Ecto neural progenitor cell (in vitro differentiated cells): Measurements from ENCODE around the gene GSC.
"Not testable (repeated sequence)": the region's sequence is repeated elsewhere in the genome, so short reads cannot be mapped to it uniquely, and the experiment has no call there.

Experiments
- DNase-seq: peaks from one replicate; pipeline ENCODE4 v3.0.0-alpha.2; 2018; ENCODE audit warnings: low spot score

The GSC gene

DNA sequence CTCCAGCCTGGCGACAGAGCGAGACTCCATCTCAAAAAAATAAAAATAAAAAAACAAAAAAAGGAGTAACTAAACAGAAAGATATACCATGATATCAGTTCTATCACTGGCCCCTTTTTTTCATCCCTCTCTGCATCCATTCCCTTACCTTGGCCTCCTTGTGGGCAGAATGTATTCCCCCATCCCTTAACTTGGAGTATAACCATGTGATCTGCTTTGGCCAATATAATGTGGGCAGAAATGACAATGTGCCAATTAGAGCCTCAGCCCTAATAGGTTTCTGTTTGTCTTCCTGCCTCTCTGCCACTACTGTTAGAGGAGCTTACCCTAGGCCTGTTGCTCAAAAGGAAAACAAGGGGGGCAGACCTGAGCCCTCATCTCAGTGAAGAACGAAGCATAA is 23.8 kb downstream of the GSC start:
- no peak for DNase-seq

- DNase-seq = no peak
These were observed 31.2 kb downstream of the GSC start for GRCh38 chr14:94738751-94739150.

GRCh38 chr14:94738097-94738496 is 31.8 kb downstream of the GSC start:
- DNase-seq = no peak

- peak; percentile 67 for DNase-seq
These were observed 41.0 kb downstream of the GSC start for GRCh38 chr14:94728950-94729349.

- not testable (repeated sequence) for DNase-seq
These were observed 41.5 kb downstream of the GSC start for GRCh38 chr14:94728440-94728839.

DNA sequence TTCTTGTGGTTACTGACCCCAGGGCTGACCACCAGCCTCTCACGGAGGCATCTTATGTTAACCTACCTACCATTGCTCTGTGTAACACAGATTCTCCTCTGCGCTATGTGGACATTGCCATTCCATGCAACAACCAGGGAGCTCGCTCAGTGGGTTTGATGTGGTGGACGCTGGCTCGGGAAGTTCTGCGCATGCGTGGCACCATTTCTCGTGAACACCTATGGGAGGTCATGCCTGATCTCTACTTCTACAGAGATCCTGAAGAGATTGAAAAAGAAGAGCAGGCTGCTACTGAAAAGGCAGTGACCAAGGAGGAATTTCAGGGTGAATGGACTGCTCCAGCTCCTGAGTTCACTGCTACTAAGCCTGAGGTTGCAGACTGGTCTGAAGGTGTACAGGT is 43.3 kb downstream of the GSC start:
- DNase-seq = not testable (repeated sequence)

- no peak for DNase-seq
These were observed 44.9 kb downstream of the GSC start for GRCh38 chr14:94724993-94725392.

DNA sequence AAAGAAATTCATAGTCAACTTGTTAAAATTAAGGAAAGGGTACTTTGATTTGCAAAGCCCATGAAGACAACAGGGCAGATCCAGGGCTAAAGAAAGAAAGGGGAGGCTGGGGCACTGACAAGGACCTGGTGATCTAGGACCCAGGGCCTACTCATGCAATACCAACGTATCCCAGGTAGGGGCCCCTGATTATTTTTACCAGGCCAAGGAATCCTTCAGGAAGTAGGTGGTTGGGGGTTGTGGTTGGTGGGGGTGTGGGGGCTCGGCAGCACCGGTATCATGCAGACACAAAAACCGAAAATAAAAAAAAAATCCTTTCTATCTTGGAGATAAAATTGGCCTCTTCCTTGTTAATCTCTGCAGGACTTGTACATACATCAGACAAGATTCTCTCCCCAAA is 47.5 kb downstream of the GSC start:
- DNase-seq = no peak
